Prostate gland (tissue), 2 donors: Measurements from ENCODE around the gene SLC13A5.

Experiments
- POLR2A ChIP-seq: fragments of 450-650 bp; IDR thresholded peaks from one replicate; pipeline ENCODE4 v1.6.1; 2016; ENCODE audit warnings: antibody characterized with exemption, mild to moderate bottlenecking
- TF ChIP-seq, protein P1 (sequence below), 4 experiments: fragments of 200-600 bp in 2 of 4; fragments of 450-650 bp in 2 of 4; sonication (generic) in 2 of 4; IDR thresholded peaks; 1 replicate in 3 of 4; 2 replicates in 1 of 4; pipeline ENCODE4 v1.5.1; 2016 to 2019; ENCODE audit warnings: antibody characterized with exemption in 4 of 4, mild to moderate bottlenecking in 2 of 4, moderate library complexity in 2 of 4

DNA sequence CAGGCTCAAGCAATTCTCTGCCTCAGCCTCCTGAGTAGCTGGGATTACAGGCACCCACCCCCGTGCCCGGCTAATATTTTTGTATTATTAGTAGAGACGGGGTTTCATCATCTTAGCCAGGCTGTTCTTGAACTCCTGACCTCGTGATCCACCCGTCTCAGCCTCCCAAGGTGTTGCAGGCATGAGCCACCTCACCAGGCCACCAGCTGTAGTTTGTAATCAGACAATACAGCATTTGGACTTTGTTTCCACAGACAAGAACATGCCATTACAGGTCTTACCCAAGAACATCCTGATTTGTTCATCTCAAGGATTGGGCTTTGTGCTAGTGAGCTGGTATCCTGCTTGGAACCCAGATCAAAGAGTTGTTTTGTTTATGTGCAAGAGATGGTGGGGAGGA is 31.5 kb downstream of the SLC13A5 start:
- TF ChIP-seq, protein P1, sequence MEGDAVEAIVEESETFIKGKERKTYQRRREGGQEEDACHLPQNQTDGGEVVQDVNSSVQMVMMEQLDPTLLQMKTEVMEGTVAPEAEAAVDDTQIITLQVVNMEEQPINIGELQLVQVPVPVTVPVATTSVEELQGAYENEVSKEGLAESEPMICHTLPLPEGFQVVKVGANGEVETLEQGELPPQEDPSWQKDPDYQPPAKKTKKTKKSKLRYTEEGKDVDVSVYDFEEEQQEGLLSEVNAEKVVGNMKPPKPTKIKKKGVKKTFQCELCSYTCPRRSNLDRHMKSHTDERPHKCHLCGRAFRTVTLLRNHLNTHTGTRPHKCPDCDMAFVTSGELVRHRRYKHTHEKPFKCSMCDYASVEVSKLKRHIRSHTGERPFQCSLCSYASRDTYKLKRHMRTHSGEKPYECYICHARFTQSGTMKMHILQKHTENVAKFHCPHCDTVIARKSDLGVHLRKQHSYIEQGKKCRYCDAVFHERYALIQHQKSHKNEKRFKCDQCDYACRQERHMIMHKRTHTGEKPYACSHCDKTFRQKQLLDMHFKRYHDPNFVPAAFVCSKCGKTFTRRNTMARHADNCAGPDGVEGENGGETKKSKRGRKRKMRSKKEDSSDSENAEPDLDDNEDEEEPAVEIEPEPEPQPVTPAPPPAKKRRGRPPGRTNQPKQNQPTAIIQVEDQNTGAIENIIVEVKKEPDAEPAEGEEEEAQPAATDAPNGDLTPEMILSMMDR (IDR thresholded peaks at IDR 0.05), result no peak
- no peak for TF ChIP-seq POLR2A
